ENCODE results near the gene ENTREP3.
"Not testable (repeated sequence)": the region's sequence is repeated elsewhere in the genome, so short reads cannot be mapped to it uniquely, and the experiment has no call there.

Gene ENTREP3

DNA sequence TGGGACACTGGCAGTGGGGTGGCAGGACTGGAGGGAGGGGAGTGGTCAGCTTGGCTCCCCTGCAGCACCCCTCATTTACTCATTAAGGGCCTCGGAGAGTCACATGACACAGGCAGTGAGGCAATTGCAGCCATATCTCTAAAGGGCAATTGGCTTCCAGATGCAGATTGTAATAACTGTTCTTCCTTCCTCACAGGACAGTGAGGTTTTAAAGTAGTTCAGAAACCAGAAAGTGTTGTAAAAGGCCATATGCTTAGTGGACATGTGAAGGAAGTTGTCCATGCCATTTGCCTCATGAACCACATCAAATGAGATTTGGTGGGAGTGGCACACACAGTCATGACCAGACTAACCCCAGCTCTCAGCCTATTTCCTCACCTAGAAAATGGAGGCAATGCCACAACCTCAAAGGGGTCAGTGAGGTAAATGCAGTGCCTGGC lies 35.7 kb downstream of the ENTREP3 start:
- no peak for DNase-seq

GRCh38 chr1:155218854-155219591 lies 36.3 kb downstream of the ENTREP3 start:
- DNase-seq: no peak

DNA sequence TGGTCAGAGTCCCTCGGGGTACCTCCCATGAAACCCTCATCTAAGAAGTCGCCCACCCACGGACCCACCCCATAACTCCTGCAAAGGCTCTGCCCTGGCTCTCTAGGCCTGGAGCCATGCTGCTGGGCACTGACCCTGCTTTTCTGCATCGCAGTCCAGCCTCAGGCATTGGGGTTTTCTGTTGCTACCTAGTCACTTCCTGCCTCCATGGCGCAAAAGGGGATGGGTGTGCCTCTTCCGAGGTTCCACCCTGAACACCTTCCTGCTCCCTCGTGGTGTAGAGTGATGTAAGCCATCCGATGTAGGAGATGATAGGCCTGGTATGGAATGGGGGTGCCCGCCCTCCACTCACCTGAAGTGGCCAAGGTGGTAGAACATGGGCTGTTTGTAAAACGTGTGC lies 40.6 kb downstream of the ENTREP3 start:
- DNase-seq: not testable (repeated sequence)

- DNase-seq: not testable (repeated sequence)
These were observed 43.2 kb downstream of the ENTREP3 start for GRCh38 chr1:155212051-155212440.

DNA sequence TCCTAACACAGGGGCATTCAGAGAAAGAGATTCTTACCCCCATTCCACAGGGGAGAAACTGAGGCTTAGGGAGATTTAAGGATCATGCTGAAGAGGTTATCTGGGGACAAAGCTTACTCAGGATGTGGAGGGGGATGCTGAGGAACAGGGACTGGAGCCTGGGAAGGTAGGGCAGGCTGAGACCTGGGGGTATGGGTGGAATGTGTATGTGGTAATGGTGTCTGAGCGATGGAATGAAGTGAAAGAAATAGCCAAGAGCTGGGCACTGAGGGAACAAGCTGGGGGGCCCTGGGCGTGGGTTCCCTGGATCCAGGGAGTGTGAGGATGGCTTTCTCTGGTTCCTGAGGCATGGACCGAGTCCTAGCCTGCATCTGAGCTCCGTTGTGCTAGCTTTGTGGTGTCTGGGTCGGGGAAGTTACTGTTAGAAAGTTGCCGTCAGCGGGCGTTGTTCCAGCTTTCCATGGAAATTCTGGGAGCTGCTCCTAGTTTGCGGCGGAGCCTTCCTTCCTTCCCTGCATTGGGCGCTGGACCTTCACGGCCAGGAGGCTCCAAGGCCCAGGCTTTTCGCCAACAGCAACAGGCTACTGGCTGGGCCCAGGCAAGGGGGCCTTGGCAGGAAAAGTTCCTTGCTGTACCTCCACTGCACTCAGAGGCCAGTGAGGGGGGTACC lies 43.8 kb downstream of the ENTREP3 start:
- DNase-seq: peak; percentile 93

DNA sequence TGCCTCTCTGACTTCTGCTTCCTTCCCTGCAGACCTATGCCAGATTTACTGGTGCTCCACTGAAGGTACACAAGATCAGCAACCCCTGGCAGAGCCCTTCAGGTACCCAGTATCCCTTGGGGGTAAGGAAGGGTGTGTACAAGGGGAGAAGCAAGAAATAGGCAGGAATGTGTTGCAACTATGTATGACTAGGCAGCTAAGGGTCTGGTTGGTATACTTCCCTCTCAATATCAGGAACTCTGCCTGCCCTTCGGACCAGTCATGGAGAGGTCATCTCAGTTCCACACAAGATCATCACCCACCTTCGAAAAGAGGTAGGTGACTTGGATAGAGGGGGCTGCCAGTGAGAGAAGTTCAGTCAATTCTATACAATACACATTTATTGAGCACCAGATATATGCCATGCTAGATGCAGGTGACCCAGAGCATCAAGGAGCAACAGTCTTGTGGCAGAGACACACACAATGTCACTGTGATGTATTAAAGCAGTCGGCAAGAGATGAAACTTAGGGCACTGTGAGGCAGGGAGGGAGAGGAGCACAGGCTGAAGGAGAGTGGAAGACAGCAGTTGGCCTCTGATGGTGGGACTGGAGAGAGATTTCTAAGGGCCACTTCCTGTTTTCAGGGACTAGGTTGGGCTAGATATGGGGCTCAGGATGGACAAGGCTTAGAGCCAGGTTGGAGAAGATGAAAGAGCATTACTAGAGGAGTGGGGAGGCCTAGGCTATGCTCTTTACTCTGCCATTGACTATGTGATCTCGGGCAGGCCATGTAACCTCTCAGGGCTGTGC lies 44.8 kb downstream of the ENTREP3 start:
- no peak for DNase-seq

DNA sequence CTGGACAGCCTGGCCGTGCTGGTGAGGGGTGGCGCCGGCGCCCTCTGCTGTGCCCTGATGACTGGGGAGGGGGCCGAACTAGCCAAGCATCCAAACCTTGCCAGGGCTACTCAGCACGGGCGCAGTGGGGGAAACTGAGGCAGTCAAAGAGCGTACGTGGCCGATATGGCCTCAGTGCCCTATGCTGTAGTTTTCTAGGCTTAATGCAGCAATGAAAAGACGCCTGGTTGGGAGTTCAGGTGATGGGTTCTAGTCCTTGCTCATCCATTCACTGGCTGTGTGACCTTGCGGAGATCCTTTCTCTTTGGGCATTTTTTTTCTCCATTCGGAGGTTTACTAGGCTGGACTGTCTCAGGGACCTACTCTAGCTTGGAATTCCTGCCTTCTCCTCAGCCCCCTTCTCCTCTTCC lies 46.0 kb downstream of the ENTREP3 start:
- DNase-seq: no peak

DNA sequence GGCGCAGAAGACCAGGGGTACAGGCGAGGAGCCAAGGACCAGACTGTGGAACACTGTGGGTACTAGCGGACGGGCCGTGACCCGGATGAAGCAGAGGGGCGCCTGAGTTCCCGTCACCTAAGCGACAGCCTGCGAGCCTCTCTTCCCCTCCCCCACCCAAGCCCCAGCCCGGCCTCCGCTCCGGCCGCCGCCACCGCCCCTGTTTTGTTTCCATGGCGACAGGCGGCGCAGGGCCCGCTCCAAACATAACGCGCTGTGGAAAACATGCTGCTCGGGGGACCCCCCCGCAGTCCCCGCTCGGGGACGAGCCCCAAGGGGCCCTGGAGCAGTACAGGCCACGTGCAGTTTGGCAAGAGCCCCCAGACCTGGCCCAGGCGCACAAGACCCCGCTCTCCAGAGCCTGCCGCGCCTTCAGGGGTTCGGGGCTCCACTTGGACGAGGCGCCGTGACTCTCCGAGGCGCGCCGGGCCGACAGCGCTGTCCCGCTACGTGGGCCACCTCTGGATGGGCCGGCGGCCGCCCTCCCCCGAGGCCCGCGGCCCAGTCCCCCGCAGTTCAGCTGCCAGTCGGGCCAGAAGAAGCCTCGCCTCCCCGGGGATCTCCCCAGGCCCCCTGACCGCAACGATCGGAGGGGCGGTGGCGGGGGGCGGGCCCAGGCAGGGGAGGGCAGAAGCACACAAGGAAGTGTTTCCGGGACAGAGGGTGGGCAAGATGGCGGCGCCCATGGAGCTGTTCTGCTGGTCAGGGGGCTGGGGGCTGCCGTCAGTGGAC lies 46.6 kb downstream of the ENTREP3 start, which contains the start of gene MTX1:
TSS of gene MTX1 (plus strand) at position 155 of the 771 bp plus-strand sequence. CDS start at position 265, 110 bp downstream.
- DNase-seq: peak; percentile 96

GRCh38 chr1:155207806-155208540 lies 47.3 kb downstream of the ENTREP3 start, which contains the start of gene THBS3:
THBS3 (minus strand) TSS chr1:155207897; CDS start chr1:155207876, 21 bp downstream.
- DNase-seq: peak; percentile 90

- peak; percentile 90 for DNase-seq
These were observed 48.1 kb downstream of the ENTREP3 start for GRCh38 chr1:155206891-155207805.

DNA sequence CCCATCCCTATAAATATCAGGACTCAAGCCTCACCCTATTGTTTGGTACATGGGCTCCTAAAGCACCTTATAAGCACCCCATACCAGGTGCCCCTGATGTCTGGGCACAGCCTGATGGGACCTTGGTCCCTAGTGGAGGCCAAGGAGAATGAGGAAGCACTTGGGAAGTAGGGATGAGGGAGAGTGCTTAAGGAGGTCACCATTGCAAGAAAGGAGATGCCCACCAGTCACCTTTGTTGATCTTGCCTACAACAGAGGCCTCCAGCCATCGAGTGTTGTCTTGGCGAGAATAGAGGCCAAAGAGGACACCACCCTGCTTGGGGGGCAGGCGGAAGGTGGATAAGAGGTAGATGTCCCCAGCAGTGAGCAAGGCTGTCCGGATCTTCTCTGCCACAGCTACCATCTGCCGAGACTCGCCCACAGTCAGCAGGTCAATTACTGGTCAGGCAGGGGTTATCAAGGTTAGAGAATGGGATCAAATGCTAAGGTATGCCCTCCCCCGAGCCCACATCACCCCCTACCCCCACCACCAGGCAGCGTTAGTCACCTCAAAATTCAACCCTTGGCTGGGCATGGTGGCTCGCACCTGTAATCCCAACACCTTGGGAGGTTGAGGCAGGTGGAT lies 49.2 kb downstream of the ENTREP3 start:
- no peak for DNase-seq

DNA sequence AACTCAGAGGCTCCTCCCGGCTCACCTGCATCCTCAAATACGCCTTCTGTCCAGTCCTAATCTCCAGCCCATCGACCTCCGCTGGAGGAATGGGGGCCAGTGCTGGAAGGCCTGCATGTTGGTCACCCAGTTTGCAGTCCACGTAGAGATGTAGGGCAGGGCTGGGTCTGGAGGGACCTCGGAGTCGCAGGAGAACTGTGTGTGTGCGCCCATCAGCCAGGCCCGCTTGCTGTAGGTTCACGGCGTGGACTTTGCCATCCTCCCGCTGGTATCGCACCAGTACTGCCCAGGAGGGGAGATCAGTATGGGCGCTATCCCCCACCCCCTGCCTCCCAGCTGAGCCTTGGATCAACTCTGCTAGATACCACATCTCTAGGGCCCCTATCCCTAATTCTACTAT lies 50.2 kb downstream of the ENTREP3 start:
- DNase-seq: no peak

DNA sequence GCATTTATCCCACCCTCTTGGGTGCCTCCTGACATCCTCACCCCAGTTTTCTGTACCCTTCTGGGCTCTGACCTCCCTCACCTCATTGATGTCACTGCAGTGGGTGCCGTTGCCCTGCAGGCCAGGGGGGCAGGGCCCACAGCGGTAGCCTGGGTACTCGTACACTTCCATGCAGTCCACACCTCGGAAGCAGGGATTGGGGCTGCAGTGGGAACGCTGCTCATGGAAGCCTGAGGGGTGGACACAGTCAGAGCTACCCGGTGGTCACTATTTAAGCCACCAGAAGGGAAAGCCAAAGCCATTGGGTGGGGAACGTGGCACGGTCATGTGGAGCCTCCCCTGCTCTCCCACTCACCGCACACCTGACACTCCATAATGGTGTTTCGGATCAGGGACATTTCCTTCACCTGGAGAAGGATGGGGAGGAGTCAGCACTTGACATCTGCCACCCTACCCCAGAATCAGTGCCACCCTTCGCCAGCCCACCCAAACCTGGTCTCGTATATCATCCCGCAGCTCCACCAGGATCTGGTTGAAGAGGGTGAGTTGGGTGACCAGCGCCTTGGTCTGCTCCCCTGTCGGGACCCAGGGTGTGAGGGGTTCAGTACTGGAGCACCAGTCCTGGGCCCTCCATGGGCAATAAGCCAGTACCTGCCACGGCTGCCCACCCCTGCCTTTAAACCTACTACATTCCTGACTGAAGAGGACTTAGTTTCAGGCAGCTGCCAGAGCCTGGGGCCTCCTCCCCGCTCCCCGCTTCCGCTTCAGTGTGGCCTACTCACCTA lies 52.4 kb downstream of the ENTREP3 start:
- DNase-seq: peak; percentile 18

- DNase-seq: peak; percentile 17
These were observed 53.1 kb downstream of the ENTREP3 start for GRCh38 chr1:155202198-155202597.

GRCh38 chr1:155200920-155201319 lies 54.4 kb downstream of the ENTREP3 start:
- peak; percentile 7 for DNase-seq

DNA sequence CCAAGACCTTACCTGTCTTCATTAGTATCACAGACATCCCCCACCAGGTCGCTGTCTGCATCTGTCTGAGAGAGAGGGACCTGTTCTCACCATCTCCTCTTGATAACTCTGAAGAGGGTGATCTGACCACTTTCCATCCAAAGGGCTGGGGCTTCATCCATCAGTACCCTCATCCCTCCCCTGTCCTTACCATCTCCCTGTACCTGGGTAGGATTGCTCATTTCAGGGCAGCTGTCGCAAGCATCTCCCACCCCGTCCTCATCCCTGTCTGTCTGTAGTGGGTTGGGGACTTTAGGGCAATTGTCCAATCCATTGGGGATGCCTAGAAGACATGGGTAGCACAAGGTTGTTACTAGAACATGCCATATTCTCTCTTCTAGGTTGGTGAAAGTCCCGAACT lies 55.5 kb downstream of the ENTREP3 start:
- DNase-seq: no peak

- DNase-seq: no peak
These were observed 56.8 kb downstream of the ENTREP3 start for GRCh38 chr1:155198547-155198906.

DNA sequence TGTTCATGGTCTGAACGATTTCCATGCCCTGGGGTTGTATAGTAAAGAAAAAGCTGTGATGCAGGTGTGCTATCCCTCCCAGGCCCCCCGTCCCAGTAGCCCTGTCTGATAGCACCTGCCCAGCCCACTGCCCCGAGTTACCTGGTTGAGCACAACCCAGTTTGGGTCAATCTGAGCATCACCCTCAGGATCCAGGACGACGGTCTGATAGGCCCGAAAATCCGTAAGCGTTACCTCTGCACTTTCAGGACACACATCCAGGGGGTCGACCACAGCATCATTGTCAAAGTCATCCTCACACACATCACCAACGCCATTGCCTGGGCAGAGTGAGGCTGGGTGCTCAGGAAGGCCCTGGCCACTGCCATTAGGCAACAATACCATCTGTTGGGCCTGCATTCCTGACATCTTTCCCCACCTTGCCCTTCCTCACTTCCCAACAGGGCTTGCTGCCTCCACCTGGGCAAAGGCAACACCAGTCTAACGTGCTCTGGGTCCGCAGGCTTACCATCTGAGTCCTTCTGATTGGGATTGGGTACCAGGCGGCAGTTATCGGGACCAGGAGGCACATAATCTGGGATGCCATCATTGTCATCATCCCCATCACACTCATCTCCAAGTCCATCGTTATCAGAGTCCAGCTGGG lies 57.3 kb downstream of the ENTREP3 start:
- no peak for DNase-seq

All from right hindlimb (tissue), 1 donor.